Activated CD4-positive, alpha-beta memory T cell treated with anti-CD3 and anti-CD28 coated beads for 36 hours (primary cell): ENCODE data around the gene DPYD. TPM values are rescaled to one million over a fixed set of nuclear protein-coding genes. Genes with fewer than 3 reads are reported as not detected.

Source experiments
- CTCF ChIA-PET: fragments of 350-600 bp; sonication (Branson Sonifier 250); formaldehyde crosslinking; loops from one replicate; lab custom pipeline; 2021; ENCODE audit warnings: antibody characterized with exemption, inconsistent platforms; lab: Charles Lee
- POLR2A ChIA-PET: fragments of 350-600 bp; sonication (Branson Sonifier 250); formaldehyde crosslinking; loops from one replicate; lab custom pipeline; 2021; ENCODE audit warnings: antibody characterized with exemption; lab: Charles Lee
- DNase-seq: peaks from one replicate; pipeline ENCODE4 v3.0.0-alpha.2; 2020
- H3K27ac Mint-ChIP-seq: one replicate; pipeline ENCODE4 v1.8.0; 2021; ENCODE audit warnings: mixed read lengths
- H3K27me3 Mint-ChIP-seq: one replicate; pipeline ENCODE4 v1.8.0; 2021; ENCODE audit warnings: mixed read lengths
- H3K36me3 Mint-ChIP-seq: one replicate; pipeline ENCODE4 v1.8.0; 2021; ENCODE audit warnings: mixed read lengths
- H3K4me1 Mint-ChIP-seq: one replicate; pipeline ENCODE4 v1.8.0; 2021; ENCODE audit warnings: low read depth, mixed read lengths
- H3K4me3 Mint-ChIP-seq: one replicate; pipeline ENCODE4 v1.8.0; 2021; ENCODE audit warnings: mild to moderate bottlenecking, mixed read lengths
- H3K9me3 Mint-ChIP-seq: one replicate; pipeline ENCODE4 v1.8.0; 2021; ENCODE audit warnings: mixed read lengths
- intact Hi-C: fragments of 100-400 bp; cut with micrococcal nuclease; formaldehyde crosslinking; loops from one replicate; pipeline ENCODE4 v1.15.1; 2023
- total RNA-seq, 2 experiments: library from RNA; stranded (reverse); gene quantifications; one replicate each; pipeline ENCODE4 v1.2.3, GENCODE V29; 2021

Gene DPYD
- total RNA-seq, 2 experiments from 2014 or later: 11.8 to 12.2 TPM

DNA sequence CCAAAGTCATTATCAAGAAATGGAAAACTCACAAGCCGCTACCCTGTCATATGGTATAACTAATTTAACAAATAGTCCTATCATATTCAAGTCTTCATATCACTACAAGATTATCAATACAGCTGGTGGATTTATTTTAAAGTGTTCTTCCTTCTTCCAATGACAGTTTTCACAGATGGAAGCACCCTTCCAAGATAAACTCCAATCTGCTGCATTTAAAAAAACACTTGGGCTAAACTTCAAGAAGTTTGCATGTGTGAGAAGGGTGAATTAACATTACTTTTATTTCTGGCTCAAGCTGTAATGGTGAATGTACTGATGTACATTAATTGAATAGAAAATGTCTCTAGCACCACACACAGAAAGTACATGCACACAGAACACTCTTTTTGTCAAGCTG, 192.4 kb downstream of the DPYD start:
- peaks cover 8% of the 10 kb centered on the region for H3K4me1 Mint-ChIP-seq
- DNase-seq: no peak
- H3K27ac Mint-ChIP-seq: no peak overlapping the region
- H3K27me3 Mint-ChIP-seq: no peaks in the 10 kb centered on the region
- intact Hi-C loops: no loop called here
- ChIA-PET POLR2A (no interaction called here), CTCF (no interaction called here)
- H3K4me3 Mint-ChIP-seq: no peak overlapping the region
- peaks cover 5% of the 10 kb centered on the region for H3K9me3 Mint-ChIP-seq
- peaks cover 7% of the 10 kb centered on the region for H3K36me3 Mint-ChIP-seq

DNA sequence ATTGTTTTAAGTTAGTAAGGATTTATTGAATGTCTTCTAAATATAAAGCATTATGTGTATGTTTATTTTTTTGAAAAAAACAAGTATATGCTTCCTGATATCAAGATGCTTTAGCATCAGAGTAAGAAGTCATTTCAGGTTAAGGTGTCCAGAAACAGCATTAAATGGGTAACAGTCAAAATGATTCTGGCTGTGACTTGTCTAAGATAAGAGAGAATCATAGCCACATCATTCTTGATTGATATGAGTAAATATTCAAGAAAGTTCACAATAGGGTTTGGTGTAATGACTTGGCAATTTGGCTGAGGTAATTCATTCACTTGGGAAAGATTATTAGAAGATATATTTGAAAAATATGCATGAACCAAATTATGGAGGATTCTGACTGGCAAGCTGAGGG, 193.8 kb downstream of the DPYD start:
- ChIA-PET CTCF (no interaction called here), POLR2A (no interaction called here)
- Mint-ChIP-seq H3K4me1 (peaks cover 8% of the 10 kb centered on the region), H3K27ac (no peak overlapping the region), H3K4me3 (no peak overlapping the region), H3K36me3 (peaks cover 9% of the 10 kb centered on the region), H3K27me3 (no peaks in the 10 kb centered on the region), H3K9me3 (peaks cover 5% of the 10 kb centered on the region)
- DNase-seq: no peak
- intact Hi-C loops: no loop called here

DNA sequence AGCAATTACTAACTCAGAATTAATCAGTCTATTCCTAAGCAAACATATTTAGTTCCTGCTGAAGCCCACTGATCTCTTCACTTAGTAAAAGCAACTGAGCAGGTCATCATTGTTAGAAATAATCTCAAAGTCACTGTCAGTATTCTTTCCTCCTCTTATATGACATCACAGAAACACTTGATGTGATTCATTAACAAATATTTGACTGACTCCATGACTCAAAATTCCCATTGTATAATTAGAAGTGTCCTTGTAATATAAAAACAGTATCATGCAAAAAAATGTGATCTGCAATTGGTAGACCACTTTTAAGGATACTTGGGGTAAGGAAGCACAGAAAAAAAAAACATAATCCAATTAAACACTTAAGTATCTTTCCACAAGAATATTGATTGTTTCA, 194.4 kb downstream of the DPYD start:
- no peak for DNase-seq
- Mint-ChIP-seq H3K36me3 (peaks cover 9% of the 10 kb centered on the region), H3K27me3 (no peaks in the 10 kb centered on the region), H3K27ac (no peak overlapping the region), H3K4me1 (peaks cover 8% of the 10 kb centered on the region), H3K4me3 (no peak overlapping the region), H3K9me3 (peaks cover 5% of the 10 kb centered on the region)
- POLR2A ChIA-PET: no interaction called here
- intact Hi-C loops: no loop called here
- CTCF ChIA-PET: no interaction called here

DNA sequence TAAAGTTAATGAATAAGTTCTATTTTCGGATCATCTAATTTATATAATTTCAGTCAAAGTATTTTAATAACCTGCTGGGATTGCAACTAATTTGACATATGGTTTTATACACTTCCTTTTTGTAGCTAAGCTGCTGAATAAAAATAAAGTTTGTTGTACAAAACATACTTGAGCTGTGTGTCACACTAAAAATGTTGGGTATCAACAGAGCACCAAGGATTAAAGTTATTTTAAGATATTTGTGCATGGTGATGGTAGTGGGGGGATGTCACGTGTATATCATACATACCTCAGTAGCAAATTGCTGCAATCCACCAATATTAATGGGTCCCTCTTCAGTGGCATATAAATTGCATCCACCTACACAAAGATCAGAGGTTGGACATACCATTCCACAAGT, 199.6 kb downstream of the DPYD start:
- Mint-ChIP-seq H3K27me3 (no peaks in the 10 kb centered on the region), H3K36me3 (peaks cover 33% of the 10 kb centered on the region), H3K9me3 (peaks cover 5% of the 10 kb centered on the region), H3K4me1 (peaks cover 1% of the 10 kb centered on the region), H3K27ac (no peak overlapping the region), H3K4me3 (no peak overlapping the region)
- no peak for DNase-seq
- ChIA-PET CTCF (no interaction called here), POLR2A (no interaction called here)
- intact Hi-C loops: no loop called here

DNA sequence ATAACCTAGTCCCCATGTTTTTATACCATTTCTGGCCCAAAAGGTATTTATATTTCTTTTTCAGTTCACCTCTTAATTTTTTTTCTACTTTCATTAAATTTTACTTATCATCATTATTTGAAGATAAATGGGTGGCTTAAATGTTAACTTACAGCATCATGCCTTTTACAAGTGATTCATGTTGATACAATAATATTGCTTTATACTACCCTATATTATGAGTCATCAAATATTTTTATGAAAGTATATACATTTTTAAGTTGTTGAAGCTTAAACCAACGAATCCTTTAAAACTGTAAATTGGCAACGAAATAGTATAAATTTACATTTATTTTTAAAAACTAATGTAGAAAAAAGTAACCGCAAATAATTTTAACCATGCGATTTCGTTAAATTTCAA, 207.9 kb downstream of the DPYD start:
- ChIA-PET POLR2A (no interaction called here), CTCF (no interaction called here)
- no peak for DNase-seq
- intact Hi-C loops: no loop called here
- no peaks in the 10 kb centered on the region for H3K4me1 Mint-ChIP-seq
- no peak overlapping the region for H3K4me3 Mint-ChIP-seq
- peaks cover 2% of the 10 kb centered on the region for H3K9me3 Mint-ChIP-seq
- peaks cover 17% of the 10 kb centered on the region for H3K36me3 Mint-ChIP-seq
- H3K27me3 Mint-ChIP-seq: no peaks in the 10 kb centered on the region
- no peak overlapping the region for H3K27ac Mint-ChIP-seq

DNA sequence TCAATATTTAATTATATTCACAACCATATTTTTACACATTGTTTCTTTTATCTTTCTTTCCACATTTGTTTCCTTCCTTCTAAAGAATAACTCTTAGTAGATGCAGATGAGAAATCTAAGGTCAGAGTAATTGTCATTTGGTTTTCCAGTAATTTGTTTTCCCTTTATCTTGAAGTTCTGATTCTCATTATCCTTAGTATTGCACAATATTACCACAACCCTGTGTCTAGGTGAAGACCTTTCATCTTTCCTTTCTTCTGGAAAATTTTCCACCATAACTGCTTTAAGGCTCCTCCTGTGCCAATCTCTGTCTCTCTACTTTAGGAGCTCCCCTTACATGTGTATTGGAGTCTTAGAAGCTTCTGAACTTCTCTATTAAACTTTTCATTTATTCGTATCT, 209.0 kb downstream of the DPYD start:
- peaks cover 9% of the 10 kb centered on the region for H3K9me3 Mint-ChIP-seq
- no peaks in the 10 kb centered on the region for H3K4me1 Mint-ChIP-seq
- POLR2A ChIA-PET: no interaction called here
- CTCF ChIA-PET: no interaction called here
- no peaks in the 10 kb centered on the region for H3K27me3 Mint-ChIP-seq
- peaks cover 16% of the 10 kb centered on the region for H3K36me3 Mint-ChIP-seq
- no peak for DNase-seq
- H3K27ac Mint-ChIP-seq: no peak overlapping the region
- intact Hi-C loops: no loop called here
- H3K4me3 Mint-ChIP-seq: no peak overlapping the region

DNA sequence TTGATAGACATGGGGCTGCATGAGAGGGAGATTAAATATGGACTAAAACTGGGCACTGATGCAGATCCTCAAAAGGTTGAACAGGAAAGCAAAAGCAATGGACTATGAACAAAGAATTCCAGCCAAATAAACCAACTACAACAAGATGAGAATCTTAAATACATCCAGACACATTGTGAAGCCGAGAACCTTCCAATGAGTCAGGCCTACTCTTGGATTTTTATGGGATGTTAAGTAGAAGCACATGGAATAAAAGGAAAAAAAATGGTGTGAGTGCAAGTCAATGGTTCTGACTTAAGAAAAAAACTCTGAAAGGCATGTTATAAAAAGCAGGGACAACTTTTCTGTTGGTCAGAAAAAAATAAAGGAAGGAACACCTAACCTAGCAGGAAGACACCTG, 227.2 kb downstream of the DPYD start:
- H3K4me1 Mint-ChIP-seq: no peaks in the 10 kb centered on the region
- H3K36me3 Mint-ChIP-seq: peaks cover 13% of the 10 kb centered on the region
- no peak for DNase-seq
- H3K4me3 Mint-ChIP-seq: no peak overlapping the region
- H3K27me3 Mint-ChIP-seq: no peaks in the 10 kb centered on the region
- POLR2A ChIA-PET: no interaction called here
- intact Hi-C loops: no loop called here
- no peaks in the 10 kb centered on the region for H3K9me3 Mint-ChIP-seq
- CTCF ChIA-PET: no interaction called here
- no peak overlapping the region for H3K27ac Mint-ChIP-seq

DNA sequence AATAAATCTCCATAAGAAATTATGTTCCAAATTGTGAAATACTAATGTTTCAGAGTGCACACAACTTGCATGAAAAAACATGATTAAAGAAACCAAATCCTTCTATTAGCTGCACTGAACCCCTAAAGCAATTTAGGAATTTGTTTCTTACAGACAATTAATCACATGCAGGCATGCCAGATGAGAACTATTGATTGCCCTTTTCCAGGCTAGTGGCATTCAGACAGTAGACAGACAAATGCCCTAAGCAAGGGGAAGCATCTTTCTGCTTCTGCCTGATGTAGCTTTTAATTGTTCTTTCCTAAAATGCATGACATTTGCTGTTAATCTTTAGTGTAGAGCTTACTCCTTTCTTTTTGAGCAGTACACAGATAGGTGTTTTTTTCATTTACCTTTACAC, 229.5 kb downstream of the DPYD start:
- intact Hi-C loops: no loop called here
- ChIA-PET POLR2A (no interaction called here), CTCF (no interaction called here)
- Mint-ChIP-seq H3K27me3 (no peaks in the 10 kb centered on the region), H3K27ac (no peak overlapping the region), H3K4me3 (no peak overlapping the region), H3K4me1 (no peaks in the 10 kb centered on the region), H3K36me3 (peaks cover 22% of the 10 kb centered on the region), H3K9me3 (no peaks in the 10 kb centered on the region)
- DNase-seq: no peak

DNA sequence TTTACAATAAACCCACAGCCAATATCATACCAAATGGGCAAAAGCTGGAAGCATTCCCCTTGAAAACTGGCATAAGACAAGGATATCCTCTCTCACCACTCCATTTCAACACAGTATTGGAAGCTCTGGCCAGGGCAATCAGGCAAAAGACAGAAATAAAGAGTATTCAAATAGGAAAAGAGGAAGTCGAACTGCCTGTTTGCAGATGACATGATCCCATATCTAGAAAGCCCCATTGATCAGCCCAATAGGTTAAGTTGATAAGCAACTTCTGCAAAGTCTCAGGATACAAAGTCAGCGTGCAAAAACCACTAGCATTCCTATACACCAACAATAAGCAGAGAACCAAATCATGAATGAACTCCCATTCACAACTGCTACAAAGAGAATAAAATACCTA, 235.5 kb downstream of the DPYD start:
- Mint-ChIP-seq H3K9me3 (peaks cover 4% of the 10 kb centered on the region), H3K4me3 (no peak overlapping the region), H3K27me3 (no peaks in the 10 kb centered on the region), H3K27ac (no peak overlapping the region), H3K36me3 (peaks cover 32% of the 10 kb centered on the region), H3K4me1 (no peaks in the 10 kb centered on the region)
- intact Hi-C loops: no loop called here
- DNase-seq: no peak
- ChIA-PET POLR2A (no interaction called here), CTCF (no interaction called here)

DNA sequence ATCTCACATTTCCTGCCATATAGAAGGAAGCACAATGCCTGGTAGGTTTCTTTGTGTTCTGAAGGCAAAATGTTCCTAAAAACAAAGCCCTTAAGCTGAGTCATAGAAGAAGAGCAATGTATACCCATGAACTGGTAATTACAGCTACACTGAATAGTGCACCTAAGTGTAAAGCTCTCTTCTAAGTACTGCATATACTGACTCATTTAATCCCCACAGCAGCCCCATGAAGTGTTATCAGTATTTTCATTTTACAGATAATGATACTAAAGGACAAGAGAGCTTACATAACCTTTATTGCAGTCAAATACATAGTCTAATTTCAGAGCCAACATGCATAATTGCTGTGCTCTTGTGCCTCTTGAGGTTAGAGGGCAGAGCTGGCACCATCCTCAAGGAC, 239.9 kb downstream of the DPYD start:
- intact Hi-C loops: no loop called here
- peaks cover 1% of the 10 kb centered on the region for H3K9me3 Mint-ChIP-seq
- ChIA-PET POLR2A (no interaction called here), CTCF (interaction anchor here (0.9 kb wide), 1 partner anchor 11 kb away, joined by 3 read pairs; no protein-coding TSS in a partner anchor)
- H3K36me3 Mint-ChIP-seq: peaks cover 45% of the 10 kb centered on the region
- DNase-seq: no peak
- no peaks in the 10 kb centered on the region for H3K4me1 Mint-ChIP-seq
- no peak overlapping the region for H3K27ac Mint-ChIP-seq
- no peaks in the 10 kb centered on the region for H3K27me3 Mint-ChIP-seq
- H3K4me3 Mint-ChIP-seq: no peak overlapping the region

DNA sequence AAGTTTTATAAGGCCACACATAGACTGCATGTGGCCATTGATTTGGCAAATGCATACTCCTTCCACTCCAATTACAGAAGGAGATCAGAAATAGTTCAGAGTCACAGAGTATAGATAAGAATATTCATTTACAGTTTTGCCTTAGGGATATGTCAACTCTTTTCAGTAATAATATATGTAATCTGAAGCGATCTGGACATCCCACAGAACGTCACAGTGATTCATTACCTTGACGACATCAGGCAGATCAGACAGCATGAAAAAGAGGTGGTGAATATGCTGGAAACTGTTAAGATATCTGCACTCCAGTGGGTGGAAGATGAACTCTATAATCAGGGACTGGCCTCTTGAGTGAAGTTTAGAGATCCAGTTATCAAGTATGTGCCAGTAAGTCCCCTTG, 240.4 kb downstream of the DPYD start:
- Mint-ChIP-seq H3K27ac (no peak overlapping the region), H3K4me3 (no peak overlapping the region), H3K27me3 (no peaks in the 10 kb centered on the region), H3K36me3 (peaks cover 41% of the 10 kb centered on the region), H3K9me3 (no peaks in the 10 kb centered on the region), H3K4me1 (no peaks in the 10 kb centered on the region)
- intact Hi-C loops: no loop called here
- POLR2A ChIA-PET: no interaction called here
- no peak for DNase-seq
- CTCF ChIA-PET: interaction anchor here (0.9 kb wide), 1 partner anchor 11 kb away, joined by 3 read pairs; no protein-coding TSS in a partner anchor

DNA sequence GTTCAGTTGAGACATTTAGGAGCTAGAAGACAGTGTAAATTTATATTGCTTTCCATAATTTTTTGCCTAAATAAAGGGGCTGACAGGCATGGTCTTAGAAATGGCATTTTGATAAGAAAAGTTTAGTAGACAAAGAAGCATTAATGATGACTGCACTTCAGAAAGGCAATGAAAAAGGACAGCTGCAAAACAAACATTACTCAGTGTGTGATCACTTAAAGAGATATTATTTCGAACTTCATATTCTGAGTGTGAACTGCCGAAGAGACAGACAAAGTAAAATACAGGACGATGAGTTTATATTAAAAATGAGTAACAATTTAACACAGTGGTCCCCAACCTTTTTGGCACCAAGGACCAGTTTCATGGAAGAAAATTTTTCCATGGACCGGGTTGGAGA, 243.1 kb downstream of the DPYD start:
- no peak for DNase-seq
- Mint-ChIP-seq H3K27me3 (no peaks in the 10 kb centered on the region), H3K9me3 (no peaks in the 10 kb centered on the region), H3K27ac (no peak overlapping the region), H3K36me3 (peaks cover 36% of the 10 kb centered on the region), H3K4me1 (no peaks in the 10 kb centered on the region), H3K4me3 (no peak overlapping the region)
- POLR2A ChIA-PET: no interaction called here
- intact Hi-C loops: no loop called here
- CTCF ChIA-PET: no interaction called here

DNA sequence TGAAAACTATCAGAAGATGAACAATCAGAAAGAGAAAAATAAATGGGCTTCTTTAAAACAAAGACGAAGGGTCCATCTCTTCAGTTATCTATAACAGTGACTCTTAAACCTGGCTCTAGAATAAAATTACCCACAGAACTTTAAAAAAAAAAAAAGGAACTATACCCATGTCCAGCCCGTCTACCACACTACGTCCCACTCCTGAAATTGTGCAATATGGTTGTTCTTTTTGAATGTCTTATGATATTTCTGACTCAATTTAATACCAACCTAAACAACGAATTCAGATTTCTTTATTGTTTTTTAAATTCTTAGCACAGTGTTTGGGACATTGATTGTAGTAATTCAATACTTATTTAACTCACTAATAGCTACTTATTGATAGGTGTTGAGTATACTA, 246.3 kb downstream of the DPYD start:
- no peak for DNase-seq
- Mint-ChIP-seq H3K4me1 (no peaks in the 10 kb centered on the region), H3K4me3 (no peak overlapping the region), H3K36me3 (peaks cover 34% of the 10 kb centered on the region), H3K9me3 (peaks cover 4% of the 10 kb centered on the region), H3K27me3 (no peaks in the 10 kb centered on the region), H3K27ac (no peak overlapping the region)
- ChIA-PET POLR2A (no interaction called here), CTCF (no interaction called here)
- intact Hi-C loops: no loop called here
